Adrenal gland (tissue), 5 donors: ENCODE results near the gene RAD51B.

ENCODE experiments used
- CTCF ChIP-seq, 6 experiments: fragments of 450-650 bp in 4 of 6; fragments of 200-600 bp in 2 of 6; sonication (generic) in 1 of 6; IDR thresholded peaks; 1 replicate in 5 of 6; 2 replicates in 1 of 6; pipeline versions ENCODE4 v1.5.1 to v1.8.0; 2016 to 2021; ENCODE audit warnings: antibody characterized with exemption in 6 of 6, mild to moderate bottlenecking in 2 of 6, moderate library complexity in 1 of 6
- POLR2A ChIP-seq, 2 donors: fragments of 450-650 bp; IDR thresholded peaks; one replicate each; pipeline ENCODE4 v1.6.1; 2017; ENCODE audit warnings: antibody characterized with exemption in 2 of 2, mild to moderate bottlenecking in 2 of 2, moderate library complexity in 1 of 2
- donor health status: DM: no; HTN: no; CAD: no.

DNA sequence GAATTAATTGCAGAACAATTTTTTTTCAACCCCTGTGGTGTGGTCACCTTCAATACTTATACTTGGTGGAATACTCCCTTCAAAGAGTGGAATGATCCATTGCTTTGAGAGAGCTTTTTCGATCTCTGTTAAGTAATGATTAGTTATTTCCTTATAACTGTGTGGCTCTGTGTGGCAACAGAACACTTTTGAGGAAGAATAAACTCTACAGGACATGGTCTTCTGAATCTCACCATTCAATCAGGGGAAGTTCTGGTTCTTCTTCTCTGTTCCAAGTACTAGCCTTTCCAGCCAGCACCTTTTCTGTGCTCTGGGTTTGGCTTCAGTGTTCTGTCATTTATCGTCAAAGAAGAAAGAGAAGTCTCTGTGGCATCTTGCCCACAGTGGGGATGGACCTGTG is 604.1 kb downstream of the RAD51B start:
- TF ChIP-seq POLR2A (IDR thresholded peaks at IDR 0.05), result no peak
- TF ChIP-seq CTCF (IDR thresholded peaks at IDR 0.05), result no peak
